ENCODE measurements around the gene SGSH.

The SGSH gene

GRCh38 chr17:80219013-80219762 is 945 bp downstream of the SGSH start:
- Histone ChIP-seq H3K27me3 (ENCODE audit: insufficient read depth, low read length) (no peaks in the 10 kb centered on the region), H3K9ac (ENCODE audit: low read length) (no peak overlapping the region), H4K91ac (ENCODE audit: low read depth, low read length) (no peak overlapping the region), H4K12ac (ENCODE audit: low read depth, low read length) (no peak overlapping the region), H4K8ac (ENCODE audit: low read depth, low read length) (no peak overlapping the region), H3K23ac (ENCODE audit: low read length) (no peak overlapping the region), H3K36me3 (ENCODE audit: control insufficient read depth in 1 of 2, insufficient read depth in 2 of 2, low read length in 2 of 2) (peaks cover 35 to 44% of the 10 kb centered on the region in 2 experiments), H2BK12ac (ENCODE audit: low read length) (no peak overlapping the region), H2AFZ (ENCODE audit: insufficient read depth, low read length, poor library complexity) (no peak overlapping the region), H3K14ac (ENCODE audit: low read length) (no peak overlapping the region), H3K79me2 (ENCODE audit: control insufficient read depth, insufficient read depth, low read length, poor library complexity) (peaks cover 10% of the 10 kb centered on the region), H3K9me3 (ENCODE audit: insufficient read depth, low read depth, low read length) (peaks cover 2% of the 10 kb centered on the region), H2AK5ac (ENCODE audit: low read length) (no peak overlapping the region), H3K4me1 (ENCODE audit: control insufficient read depth in 1 of 2, insufficient read depth in 2 of 2, low read length in 2 of 2) (peaks cover 7 to 13% of the 10 kb centered on the region in 2 experiments), H3K4ac (ENCODE audit: low read depth, low read length) (no peak overlapping the region), H2BK5ac (ENCODE audit: low read depth, low read length, poor library complexity) (no peak overlapping the region), H3K4me2 (ENCODE audit: low read length) (peak overlapping the region; percentile 73), H3K79me1 (ENCODE audit: low read length) (peaks cover 8% of the 10 kb centered on the region), H3K27ac (ENCODE audit: low read depth, low read length) (no peak overlapping the region), H3K4me3 (ENCODE audit: low read depth, low read length) (peak overlapping the region; percentile 96), H3K18ac (ENCODE audit: low read length) (no peak overlapping the region), H2BK120ac (ENCODE audit: insufficient read depth, low read length, poor library complexity) (no peak overlapping the region)
- DNase-seq = peak; percentile 51 to 64
- no CpG with 5 or more reads among the region's 15 CpGs for WGBS (ENCODE audit: extremely low coverage, insufficient coverage, insufficient read length)

- Histone ChIP-seq H3K18ac (ENCODE audit: low read length) (no peak overlapping the region), H4K8ac (ENCODE audit: low read depth, low read length) (no peak overlapping the region), H3K23ac (ENCODE audit: low read length) (no peak overlapping the region), H3K9ac (ENCODE audit: low read length) (peak overlapping the region; percentile 19), H3K4ac (ENCODE audit: low read depth, low read length) (no peak overlapping the region), H4K91ac (ENCODE audit: low read depth, low read length) (no peak overlapping the region), H3K4me1 (ENCODE audit: control insufficient read depth in 1 of 2, insufficient read depth in 2 of 2, low read length in 2 of 2) (peaks cover 7 to 10% of the 10 kb centered on the region in 2 experiments), H3K4me2 (ENCODE audit: low read length) (no peak overlapping the region), H3K36me3 (ENCODE audit: control insufficient read depth in 1 of 2, insufficient read depth in 2 of 2, low read length in 2 of 2) (peaks cover 39 to 47% of the 10 kb centered on the region in 2 experiments), H2AK5ac (ENCODE audit: low read length) (no peak overlapping the region), H3K27me3 (ENCODE audit: insufficient read depth, low read length) (no peaks in the 10 kb centered on the region), H3K14ac (ENCODE audit: low read length) (no peak overlapping the region), H2BK120ac (ENCODE audit: insufficient read depth, low read length, poor library complexity) (no peak overlapping the region), H2BK12ac (ENCODE audit: low read length) (no peak overlapping the region), H2BK5ac (ENCODE audit: low read depth, low read length, poor library complexity) (no peak overlapping the region), H3K79me1 (ENCODE audit: low read length) (peaks cover 8% of the 10 kb centered on the region), H3K27ac (ENCODE audit: low read depth, low read length) (no peak overlapping the region), H3K4me3 (ENCODE audit: low read depth, low read length) (no peak overlapping the region), H3K9me3 (ENCODE audit: insufficient read depth, low read depth, low read length) (peaks cover 2% of the 10 kb centered on the region), H2AFZ (ENCODE audit: insufficient read depth, low read length, poor library complexity) (no peak overlapping the region), H3K79me2 (ENCODE audit: control insufficient read depth, insufficient read depth, low read length, poor library complexity) (peaks cover 10% of the 10 kb centered on the region), H4K12ac (ENCODE audit: low read depth, low read length) (no peak overlapping the region)
- whole genome bisulfite sequencing (ENCODE audit: extremely low coverage, insufficient coverage, insufficient read length) = no CpG with 5 or more reads among the region's 7 CpGs
- no peak for DNase-seq
These were observed 1.7 kb downstream of the SGSH start for GRCh38 chr17:80218391-80218790.

GRCh38 chr17:80217703-80218362 is 2.3 kb downstream of the SGSH start:
- peaks cover 8% of the 10 kb centered on the region for H3K79me1 ChIP-seq (ENCODE audit: low read length)
- H3K4me2 ChIP-seq (ENCODE audit: low read length) = no peak overlapping the region
- WGBS (ENCODE audit: extremely low coverage, insufficient coverage, insufficient read length) = no CpG with 5 or more reads among the region's 13 CpGs
- no peak overlapping the region for H2BK5ac ChIP-seq (ENCODE audit: low read depth, low read length, poor library complexity)
- no peak overlapping the region for H2AFZ ChIP-seq (ENCODE audit: insufficient read depth, low read length, poor library complexity)
- no peak overlapping the region for H4K8ac ChIP-seq (ENCODE audit: low read depth, low read length)
- H3K4me3 ChIP-seq (ENCODE audit: low read depth, low read length) = no peak overlapping the region
- no peak overlapping the region for H2BK12ac ChIP-seq (ENCODE audit: low read length)
- no peak overlapping the region for H3K23ac ChIP-seq (ENCODE audit: low read length)
- peaks cover 10% of the 10 kb centered on the region for H3K79me2 ChIP-seq (ENCODE audit: control insufficient read depth, insufficient read depth, low read length, poor library complexity)
- H3K27ac ChIP-seq (ENCODE audit: low read depth, low read length) = no peak overlapping the region
- no peak overlapping the region for H3K4ac ChIP-seq (ENCODE audit: low read depth, low read length)
- no peak overlapping the region for H4K91ac ChIP-seq (ENCODE audit: low read depth, low read length)
- no peak overlapping the region for H3K14ac ChIP-seq (ENCODE audit: low read length)
- no peak overlapping the region for H2BK120ac ChIP-seq (ENCODE audit: insufficient read depth, low read length, poor library complexity)
- peaks cover 36 to 45% of the 10 kb centered on the region in 2 experiments for H3K36me3 ChIP-seq (ENCODE audit: control insufficient read depth in 1 of 2, insufficient read depth in 2 of 2, low read length in 2 of 2)
- peaks cover 7 to 10% of the 10 kb centered on the region in 2 experiments for H3K4me1 ChIP-seq (ENCODE audit: control insufficient read depth in 1 of 2, insufficient read depth in 2 of 2, low read length in 2 of 2)
- peaks cover 2% of the 10 kb centered on the region for H3K9me3 ChIP-seq (ENCODE audit: insufficient read depth, low read depth, low read length)
- no peak overlapping the region for H4K12ac ChIP-seq (ENCODE audit: low read depth, low read length)
- H3K9ac ChIP-seq (ENCODE audit: low read length) = no peak overlapping the region
- no peaks in the 10 kb centered on the region for H3K27me3 ChIP-seq (ENCODE audit: insufficient read depth, low read length)
- no peak overlapping the region for H2AK5ac ChIP-seq (ENCODE audit: low read length)
- H3K18ac ChIP-seq (ENCODE audit: low read length) = no peak overlapping the region
- DNase-seq = no peak

GRCh38 chr17:80216473-80217456 is 3.4 kb downstream of the SGSH start:
- H3K27me3 ChIP-seq (ENCODE audit: insufficient read depth, low read length) = no peaks in the 10 kb centered on the region
- no CpG with 5 or more reads among the region's 40 CpGs for WGBS (ENCODE audit: extremely low coverage, insufficient coverage, insufficient read length)
- no peak overlapping the region for H3K9ac ChIP-seq (ENCODE audit: low read length)
- H2BK5ac ChIP-seq (ENCODE audit: low read depth, low read length, poor library complexity) = no peak overlapping the region
- H3K18ac ChIP-seq (ENCODE audit: low read length) = peak overlapping the region; percentile 10
- no peak overlapping the region for H4K12ac ChIP-seq (ENCODE audit: low read depth, low read length)
- no peak overlapping the region for H3K4me2 ChIP-seq (ENCODE audit: low read length)
- H3K4ac ChIP-seq (ENCODE audit: low read depth, low read length) = no peak overlapping the region
- H3K36me3 ChIP-seq (ENCODE audit: control insufficient read depth in 1 of 2, insufficient read depth in 2 of 2, low read length in 2 of 2) = peaks cover 38 to 50% of the 10 kb centered on the region in 2 experiments
- no peak overlapping the region for H4K91ac ChIP-seq (ENCODE audit: low read depth, low read length)
- no peak overlapping the region for H2AFZ ChIP-seq (ENCODE audit: insufficient read depth, low read length, poor library complexity)
- H3K9me3 ChIP-seq (ENCODE audit: insufficient read depth, low read depth, low read length) = peaks cover 2% of the 10 kb centered on the region
- no peak overlapping the region for H4K8ac ChIP-seq (ENCODE audit: low read depth, low read length)
- no peak overlapping the region for H2BK12ac ChIP-seq (ENCODE audit: low read length)
- H3K4me1 ChIP-seq (ENCODE audit: control insufficient read depth in 1 of 2, insufficient read depth in 2 of 2, low read length in 2 of 2) = peaks cover 7 to 10% of the 10 kb centered on the region in 2 experiments
- H3K14ac ChIP-seq (ENCODE audit: low read length) = no peak overlapping the region
- DNase-seq = no peak
- H3K79me1 ChIP-seq (ENCODE audit: low read length) = peaks cover 8% of the 10 kb centered on the region
- H3K27ac ChIP-seq (ENCODE audit: low read depth, low read length) = no peak overlapping the region
- no peak overlapping the region for H2BK120ac ChIP-seq (ENCODE audit: insufficient read depth, low read length, poor library complexity)
- H3K4me3 ChIP-seq (ENCODE audit: low read depth, low read length) = no peak overlapping the region
- H2AK5ac ChIP-seq (ENCODE audit: low read length) = no peak overlapping the region
- H3K23ac ChIP-seq (ENCODE audit: low read length) = peak overlapping the region; percentile 15
- peaks cover 10% of the 10 kb centered on the region for H3K79me2 ChIP-seq (ENCODE audit: control insufficient read depth, insufficient read depth, low read length, poor library complexity)

Data from trophoblast cell (in vitro differentiated cells and primary cell).